K562 (cell line): ENCODE data around the gene GNPTAB. TPM values are rescaled to one million over a fixed set of nuclear protein-coding genes. Genes with fewer than 3 reads are reported as not detected.

Experiments used
- ATAC-seq: fragments of 200-7000 bp; cut with Tn5 transposase; 3 replicates; pipeline ENCODE4 v1.9.1; 2020; ENCODE audit warnings: moderate library complexity
- BruUV-seq: library from RNA; stranded (reverse); fragments of 400-500 nt; replicated peaks from 2 replicates; lab custom pipeline; 2021; lab: Mats Ljungman, UMichigan
- CTCF ChIA-PET: fragments of 300-600 bp; formaldehyde crosslinking; extraction: SDS; loops from one replicate; lab custom pipeline; 2021; ENCODE audit warnings: low intra/inter-chr PET ratio; lab: Yijun Ruan, JAX
- POLR2A ChIA-PET: fragments of 300-600, 350-650 bp; sonication (Branson Sonifier 250); formaldehyde crosslinking; extraction: SDS; loops from one replicate; lab custom pipeline; 2021; ENCODE audit warnings: antibody characterized with exemption, inconsistent platforms; lab: Yijun Ruan, JAX
- DNase-seq, 4 experiments: peaks; one replicate each; pipeline versions ENCODE4 v3.0.0 to v3.0.0-alpha.2; 2011 to 2018; ENCODE audit warnings: low spot score in 3 of 4, mixed read lengths in 3 of 4; ENCODE audit errors: extremely low read depth in 1 of 4
- FAIRE-seq: peaks from 2 replicates; lab custom pipeline; 2011; peaks lifted over from hg19 to GRCh38; lab: Jason Lieb, UNC
- H2AFZ ChIP-seq: 2 replicates; pipeline ENCODE4 v1.6.0; 2011; ENCODE audit warnings: low read depth, low read length, control low read depth, inconsistent platforms
- H3K27ac ChIP-seq: fragments of 200-600 bp; 3 replicates; pipeline ENCODE4 v1.8.0; 2011; ENCODE audit warnings: low read depth, mild to moderate bottlenecking, control low read depth, inconsistent platforms, low read length, moderate library complexity, mixed read lengths; ENCODE audit errors: extremely low read depth
- H3K27me3 ChIP-seq, 2 experiments: fragments of 300-600 bp in 1 of 2; 2 replicates in 1 of 2; 3 replicates in 1 of 2; pipeline versions ENCODE4 v1.6.0 to v1.8.0; 2011; ENCODE audit warnings: inconsistent platforms in 2 of 2, low read length in 2 of 2, mild to moderate bottlenecking in 1 of 2, mixed read lengths in 1 of 2, moderate library complexity in 1 of 2; ENCODE audit not compliant: control insufficient read depth in 2 of 2, insufficient read depth in 2 of 2
- H3K36me3 ChIP-seq: fragments of 300-600 bp; 3 replicates; pipeline ENCODE4 v1.8.0; 2011; ENCODE audit warnings: mild to moderate bottlenecking, low read length, inconsistent platforms; ENCODE audit not compliant: control insufficient read depth, insufficient read depth
- H3K4me1 ChIP-seq, 2 experiments: fragments of 200-600 bp in 1 of 2; replicated peaks in 1 of 2; 2 replicates in 1 of 2; 3 replicates in 1 of 2; pipeline versions ENCODE4 v1.5.1 to v1.8.0; 2011; ENCODE audit warnings: inconsistent platforms in 2 of 2, low read length in 2 of 2, mild to moderate bottlenecking in 1 of 2, mixed read lengths in 1 of 2, moderate library complexity in 1 of 2; ENCODE audit not compliant: control insufficient read depth in 2 of 2, insufficient read depth in 2 of 2
- H3K4me2 ChIP-seq: 2 replicates; pipeline ENCODE4 v1.6.1; 2011; ENCODE audit warnings: low read length, control low read depth, inconsistent platforms, mixed read lengths; ENCODE audit not compliant: insufficient read depth
- H3K4me3 ChIP-seq: fragments of 200-600 bp; sonication (generic), shearing (Covaris generic); 2 replicates; pipeline ENCODE4 v1.5.1; 2016; ENCODE audit warnings: control low read depth, inconsistent platforms
- H3K79me2 ChIP-seq: fragments of 200-600 bp; 3 replicates; pipeline ENCODE4 v1.8.0; 2011; ENCODE audit warnings: low read length, inconsistent platforms; ENCODE audit not compliant: control insufficient read depth, insufficient read depth
- H3K9ac ChIP-seq, 2 experiments: 2 replicates each; pipeline versions ENCODE4 v1.6.0 to v1.6.1; 2011; ENCODE audit warnings: low read depth in 2 of 2, low read length in 2 of 2, control low read depth in 1 of 2, inconsistent platforms in 1 of 2, mild to moderate bottlenecking in 1 of 2, mixed read lengths in 1 of 2; ENCODE audit not compliant: insufficient read depth in 1 of 2
- H3K9me1 ChIP-seq: one replicate; pipeline ENCODE4 v1.6.0; 2011; ENCODE audit warnings: inconsistent platforms, mild to moderate bottlenecking, low read length, moderate library complexity; ENCODE audit not compliant: control insufficient read depth, insufficient read depth
- H3K9me3 ChIP-seq: replicated peaks from 2 replicates; pipeline ENCODE4 v1.5.1; 2011; ENCODE audit warnings: low read depth, low read length, inconsistent platforms; ENCODE audit not compliant: control insufficient read depth, insufficient read depth
- H4K20me1 ChIP-seq: replicated peaks from 2 replicates; pipeline ENCODE4 v1.6.1; 2011; ENCODE audit warnings: low read length, inconsistent platforms, mixed read lengths; ENCODE audit not compliant: control insufficient read depth, insufficient read depth
- CBX1 ChIP-seq: sonication (generic); IDR thresholded peaks from 2 replicates; pipeline ENCODE4 v1.6.1; 2016; ENCODE audit warnings: antibody characterized with exemption, low read depth, mild to moderate bottlenecking
- CXXC5 ChIP-seq: fragments of 250-450 bp; sonication (Bioruptor Pico); IDR thresholded peaks from 2 replicates; pipeline ENCODE4 v1.8.0; 2022; ENCODE audit warnings: inconsistent platforms, mild to moderate bottlenecking, moderate library complexity
- MIER1 ChIP-seq: fragments of 450-650 bp; IDR thresholded peaks from 2 replicates; pipeline ENCODE4 v1.6.1; 2016; ENCODE audit warnings: antibody characterized with exemption, mild to moderate bottlenecking, low read depth
- NCOR1 ChIP-seq: fragments of 450-650 bp; IDR thresholded peaks from 2 replicates; pipeline ENCODE4 v1.6.1; 2016; ENCODE audit warnings: mild to moderate bottlenecking, moderate library complexity
- NR2C2 ChIP-seq, 2 experiments: fragments of 200-800 bp in 1 of 2; sonication (Bioruptor generic) in 1 of 2; sonication (generic) in 1 of 2; formaldehyde crosslinking in 1 of 2; IDR thresholded peaks; 2 replicates each; pipeline versions ENCODE4 v1.6.1 to v1.8.0; 2016 to 2022; ENCODE audit warnings: mild to moderate bottlenecking in 1 of 2, missing compliant biosample characterization in 1 of 2, missing genetic modification characterization in 1 of 2, missing genetic modification reagents in 1 of 2
- PHF21A ChIP-seq: fragments of 450-650 bp; IDR thresholded peaks from 2 replicates; pipeline ENCODE4 v1.6.1; 2017; ENCODE audit warnings: low read depth, borderline replicate concordance
- TAF1 ChIP-seq: IDR thresholded peaks from 2 replicates; pipeline ENCODE4 v1.6.1; 2011; ENCODE audit warnings: mild to moderate bottlenecking, low read length, moderate library complexity; ENCODE audit not compliant: insufficient read depth, control insufficient read depth, severe bottlenecking; ENCODE audit errors: extremely low read depth
- ZNF583 ChIP-seq: fragments of 250-450 bp; sonication (Bioruptor Pico); IDR thresholded peaks from 2 replicates; pipeline ENCODE4 v1.4.0; 2020
- ZNF778 ChIP-seq: fragments of 450-650 bp; formaldehyde crosslinking; IDR thresholded peaks from 2 replicates; pipeline ENCODE4 v1.4.0; 2020; ENCODE audit warnings: mild to moderate bottlenecking, moderate library complexity
- WGBS: fragments of 100-300 bp; shearing (Covaris generic); methylation state at CpG from one replicate; pipeline ENCODE4 v1.1.6; 2016; ENCODE audit warnings: low coverage, mixed read lengths; ENCODE audit not compliant: insufficient coverage; ENCODE audit errors: missing lambda C conversion rate; 5-methylcytosine and 5-hydroxymethylcytosine counted together
- in situ Hi-C: fragments of 300-500 bp; cut with MboI; formaldehyde crosslinking; loops from 4 replicates; pipeline ENCODE4 v1.15.0; 2018; ENCODE audit warnings: inconsistent platforms, mixed read lengths
- intact Hi-C: fragments of 100-400 bp; cut with micrococcal nuclease; formaldehyde crosslinking; loops from 2 replicates; pipeline ENCODE4 v1.14.2; 2022
- polyA plus RNA-seq, 8 experiments: library from polyadenylated mRNA; depleted of rRNA in 4 of 8; stranded (reverse) in 5 of 8; unstranded in 3 of 8; fragments of >200 nt; fragmentation: Nextera tagmentation in 2 of 8; fragmentation: Illumina TruSeq in 1 of 8; extraction: Ambion mirVana in 2 of 8; extraction: Trizol in 1 of 8; gene quantifications; 2 replicates each; pipeline versions ENCODE4 v1.2.1 to v1.2.3, GENCODE V29; 2011 to 2014; ENCODE audit warnings: inconsistent platforms in 1 of 8, missing spikeins in 1 of 8
- total RNA-seq, 7 experiments: library from RNA; depleted of rRNA in 6 of 7; stranded (reverse); fragments of >200 nt in 6 of 7; fragmentation: Illumina TruSeq in 2 of 7; extraction: Trizol in 2 of 7; gene quantifications; 2 replicates each; pipeline versions ENCODE4 v1.2.1 to v1.2.3, GENCODE V29; 2011 to 2021; ENCODE audit warnings: low replicate concordance in 1 of 7
- TF ChIP-seq, protein P1 (sequence below): fragments of 200-800 bp; sonication (Bioruptor generic); IDR thresholded peaks from 2 replicates; pipeline ENCODE4 v1.6.1; 2016; ENCODE audit warnings: missing genetic modification characterization, missing compliant biosample characterization

GNPTAB gene
- total and polyA plus RNA-seq, 9 of the 15 experiments (the other 6 are each of a cell fraction or from before 2014, with no cell fraction given), result 5.9 to 23.2 (median 19.3) TPM

DNA sequence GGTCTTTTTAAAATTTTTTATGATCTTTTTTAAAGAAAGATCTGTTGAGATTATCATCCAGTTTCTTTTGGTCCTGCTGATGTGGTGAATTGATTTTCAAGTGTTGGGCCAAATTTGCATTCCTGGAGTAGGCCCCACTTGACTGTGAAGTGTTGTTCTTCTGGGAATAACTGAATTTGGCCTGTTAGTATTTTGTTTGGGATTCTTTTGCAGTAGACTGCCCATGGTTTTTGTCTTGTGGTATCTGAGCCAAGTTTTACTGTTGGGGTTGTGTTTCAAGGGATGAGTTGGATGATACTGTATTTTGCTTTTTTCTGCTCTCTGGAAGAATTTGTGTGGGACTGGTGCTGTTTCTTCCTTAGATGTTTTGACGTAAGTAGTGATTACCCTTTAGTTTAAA, 87.5 kb downstream of the GNPTAB start (continued):
- TF ChIP-seq MIER1, result no peak
- no peak for TF ChIP-seq ZNF583 (CRISPR knock-in tag)

DNA sequence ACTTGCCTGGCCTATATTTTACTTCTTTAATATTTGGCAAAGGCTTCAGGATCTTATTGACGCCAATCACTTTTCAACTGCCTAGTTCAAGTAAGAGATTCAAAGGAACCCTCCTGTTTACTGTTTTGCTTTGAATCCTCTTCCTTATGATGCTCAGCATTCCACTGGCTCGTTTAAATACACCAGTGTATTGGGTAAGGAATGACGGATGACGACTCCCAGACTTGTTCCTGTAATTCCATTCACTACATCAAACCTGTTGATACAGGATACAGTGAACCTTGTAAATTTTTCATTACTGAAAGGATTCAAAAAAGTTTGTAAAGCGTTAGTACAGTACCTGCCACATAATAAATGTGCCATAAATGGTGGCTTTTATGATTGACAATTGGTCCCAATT, 89.8 kb downstream of the GNPTAB start:
- ATAC-seq (no peak), DNase-seq (no peak), FAIRE-seq (no peak)
- ChIA-PET POLR2A (no interaction called here), CTCF (no interaction called here)
- Histone ChIP-seq H3K4me3 (no peak overlapping the region), H3K9ac (no peak overlapping the region), H2AFZ (no peak overlapping the region), H3K27ac (no peak overlapping the region), H3K27me3 (no peaks in the 10 kb centered on the region), H3K9me1 (no peaks in the 10 kb centered on the region), H3K79me2 (no peaks in the 10 kb centered on the region)
- BruUV-seq, result no TSS peak
- no peak for TF ChIP-seq NR2C2 (CRISPR knock-in tag; IDR thresholded peaks at IDR 0.05)
- TF ChIP-seq NR2C2 (tag; IDR thresholded peaks at IDR 0.05), result no peak
- TF ChIP-seq PHF21A, result no peak
- TF ChIP-seq, all 486 proteins: peak for 0
- intact Hi-C loops, result no loop called here
- H4K20me1 ChIP-seq, result no peaks in the 10 kb centered on the region
- 88% methylated on average over 5 of the region's 5 CpGs for WGBS
- H3K36me3 ChIP-seq, result peaks cover 74% of the 10 kb centered on the region
- in situ Hi-C loops, result no loop called here
- no peak overlapping the region for H3K4me2 ChIP-seq
- H3K4me1 ChIP-seq, result peaks cover 0 to 6% of the 10 kb centered on the region in 2 experiments; a peak in 1 of 5 replicates
- no peaks in the 10 kb centered on the region for H3K9me3 ChIP-seq

DNA sequence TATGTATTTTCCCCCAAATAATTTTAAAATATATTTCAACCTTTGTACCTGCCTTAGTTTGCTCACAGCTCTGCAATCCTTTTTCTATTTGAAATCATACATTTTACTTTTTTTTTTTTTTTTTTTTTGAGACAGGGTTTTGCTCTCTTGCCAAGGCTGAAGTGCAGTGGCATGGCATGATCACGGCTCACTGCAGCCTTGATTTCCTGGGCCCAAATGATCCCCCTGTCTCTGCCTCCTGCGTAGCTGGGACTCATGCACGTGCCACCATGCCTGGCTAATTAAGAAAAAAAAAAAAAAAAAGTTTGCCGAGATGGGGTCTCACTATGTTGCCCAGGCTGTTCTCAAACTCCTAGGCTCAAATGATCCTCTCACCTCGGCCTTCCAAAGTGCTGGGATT, 90.2 kb downstream of the GNPTAB start:
- H3K36me3 ChIP-seq, result peaks cover 71% of the 10 kb centered on the region
- ChIA-PET CTCF (no interaction called here), POLR2A (no interaction called here)
- no peaks in the 10 kb centered on the region for H3K79me2 ChIP-seq
- no peak overlapping the region for H3K4me3 ChIP-seq
- H3K4me2 ChIP-seq, result no peak overlapping the region
- H3K4me1 ChIP-seq, result peaks cover 0 to 6% of the 10 kb centered on the region in 2 experiments; a peak in 1 of 5 replicates
- H4K20me1 ChIP-seq, result no peaks in the 10 kb centered on the region
- in situ Hi-C loops (no loop called here), intact Hi-C loops (no loop called here)
- DNase-seq, result no peak
- no peak overlapping the region for H3K9ac ChIP-seq
- WGBS, result 92% methylated on average over 5 of the region's 5 CpGs
- no peaks in the 10 kb centered on the region for H3K27me3 ChIP-seq
- no peak overlapping the region for H2AFZ ChIP-seq
- no peak overlapping the region for H3K27ac ChIP-seq
- BruUV-seq, result no TSS peak
- H3K9me1 ChIP-seq, result no peaks in the 10 kb centered on the region
- FAIRE-seq, result no peak
- no peak for ATAC-seq
- no peaks in the 10 kb centered on the region for H3K9me3 ChIP-seq
- TF ChIP-seq CBX1 (no peak), CXXC5 (no peak), ZNF778 (CRISPR knock-in tag) (no peak), TAF1 (no peak), NCOR1 (no peak)
- TF ChIP-seq, protein P1, sequence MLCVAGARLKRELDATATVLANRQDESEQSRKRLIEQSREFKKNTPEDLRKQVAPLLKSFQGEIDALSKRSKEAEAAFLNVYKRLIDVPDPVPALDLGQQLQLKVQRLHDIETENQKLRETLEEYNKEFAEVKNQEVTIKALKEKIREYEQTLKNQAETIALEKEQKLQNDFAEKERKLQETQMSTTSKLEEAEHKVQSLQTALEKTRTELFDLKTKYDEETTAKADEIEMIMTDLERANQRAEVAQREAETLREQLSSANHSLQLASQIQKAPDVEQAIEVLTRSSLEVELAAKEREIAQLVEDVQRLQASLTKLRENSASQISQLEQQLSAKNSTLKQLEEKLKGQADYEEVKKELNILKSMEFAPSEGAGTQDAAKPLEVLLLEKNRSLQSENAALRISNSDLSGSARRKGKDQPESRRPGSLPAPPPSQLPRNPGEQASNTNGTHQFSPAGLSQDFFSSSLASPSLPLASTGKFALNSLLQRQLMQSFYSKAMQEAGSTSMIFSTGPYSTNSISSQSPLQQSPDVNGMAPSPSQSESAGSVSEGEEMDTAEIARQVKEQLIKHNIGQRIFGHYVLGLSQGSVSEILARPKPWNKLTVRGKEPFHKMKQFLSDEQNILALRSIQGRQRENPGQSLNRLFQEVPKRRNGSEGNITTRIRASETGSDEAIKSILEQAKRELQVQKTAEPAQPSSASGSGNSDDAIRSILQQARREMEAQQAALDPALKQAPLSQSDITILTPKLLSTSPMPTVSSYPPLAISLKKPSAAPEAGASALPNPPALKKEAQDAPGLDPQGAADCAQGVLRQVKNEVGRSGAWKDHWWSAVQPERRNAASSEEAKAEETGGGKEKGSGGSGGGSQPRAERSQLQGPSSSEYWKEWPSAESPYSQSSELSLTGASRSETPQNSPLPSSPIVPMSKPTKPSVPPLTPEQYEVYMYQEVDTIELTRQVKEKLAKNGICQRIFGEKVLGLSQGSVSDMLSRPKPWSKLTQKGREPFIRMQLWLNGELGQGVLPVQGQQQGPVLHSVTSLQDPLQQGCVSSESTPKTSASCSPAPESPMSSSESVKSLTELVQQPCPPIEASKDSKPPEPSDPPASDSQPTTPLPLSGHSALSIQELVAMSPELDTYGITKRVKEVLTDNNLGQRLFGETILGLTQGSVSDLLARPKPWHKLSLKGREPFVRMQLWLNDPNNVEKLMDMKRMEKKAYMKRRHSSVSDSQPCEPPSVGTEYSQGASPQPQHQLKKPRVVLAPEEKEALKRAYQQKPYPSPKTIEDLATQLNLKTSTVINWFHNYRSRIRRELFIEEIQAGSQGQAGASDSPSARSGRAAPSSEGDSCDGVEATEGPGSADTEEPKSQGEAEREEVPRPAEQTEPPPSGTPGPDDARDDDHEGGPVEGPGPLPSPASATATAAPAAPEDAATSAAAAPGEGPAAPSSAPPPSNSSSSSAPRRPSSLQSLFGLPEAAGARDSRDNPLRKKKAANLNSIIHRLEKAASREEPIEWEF (CRISPR knock-in tag), result no peak
